OCI-LY1 (cell line): Measurements from ENCODE around the gene RASAL3.

Experiments used
- H2AFZ ChIP-seq: fragments of 200-600 bp; sonication (generic), shearing (Covaris generic); 2 replicates; pipeline ENCODE4 v1.6.0; 2014; ENCODE audit warnings: antibody characterized with exemption, mild to moderate bottlenecking, low read length
- H3F3A ChIP-seq: fragments of 200-600 bp; sonication (generic), shearing (Covaris generic); 2 replicates; pipeline ENCODE4 v1.6.0; 2014; ENCODE audit warnings: mild to moderate bottlenecking, antibody characterized with exemption, low read length, moderate library complexity; ENCODE audit not compliant: insufficient read depth
- H3K27ac ChIP-seq: fragments of 200-600 bp; sonication (generic); 2 replicates; pipeline ENCODE4 v1.5.1; 2014; ENCODE audit warnings: low read length, mixed run types, mild to moderate bottlenecking, low read depth; ENCODE audit not compliant: poor library complexity, severe bottlenecking
- H3K27me3 ChIP-seq: fragments of 200-600 bp; sonication (generic); 2 replicates; pipeline ENCODE4 v1.6.0; 2014; ENCODE audit warnings: antibody characterized with exemption, mild to moderate bottlenecking, low read length, moderate library complexity; ENCODE audit not compliant: insufficient read depth
- H3K36me3 ChIP-seq: fragments of 200-600 bp; sonication (generic); 2 replicates; pipeline ENCODE4 v1.6.1; 2014; ENCODE audit warnings: mild to moderate bottlenecking, antibody characterized with exemption, low read length, moderate library complexity, mixed read lengths; ENCODE audit not compliant: insufficient read depth
- H3K4me1 ChIP-seq: fragments of 200-600 bp; sonication (generic); 2 replicates; pipeline ENCODE4 v1.5.1; 2014; ENCODE audit warnings: mild to moderate bottlenecking, low read length, moderate library complexity; ENCODE audit not compliant: insufficient read depth, severe bottlenecking
- H3K4me2 ChIP-seq: fragments of 200-600 bp; sonication (generic), shearing (Covaris generic); 2 replicates; pipeline ENCODE4 v1.6.1; 2014; ENCODE audit warnings: low read length
- H3K4me3 ChIP-seq: fragments of 200-600 bp; sonication (generic); 2 replicates; pipeline ENCODE4 v1.5.1; 2014; ENCODE audit warnings: low read length, low read depth, mild to moderate bottlenecking, mixed read lengths; ENCODE audit not compliant: poor library complexity, severe bottlenecking
- H3K79me2 ChIP-seq: fragments of 200-600 bp; shearing (Covaris generic); 2 replicates; pipeline ENCODE4 v1.6.1; 2016; ENCODE audit warnings: mixed run types, low read length, mixed read lengths; ENCODE audit not compliant: insufficient read depth
- H3K9ac ChIP-seq: fragments of 200-600 bp; sonication (generic), shearing (Covaris generic); 2 replicates; pipeline ENCODE4 v1.6.1; 2014; ENCODE audit warnings: mild to moderate bottlenecking, low read length, mixed read lengths
- H3K9me2 ChIP-seq: fragments of 200-600 bp; sonication (generic), shearing (Covaris generic); 2 replicates; pipeline ENCODE4 v1.6.1; 2014; ENCODE audit warnings: low read depth, mild to moderate bottlenecking, low read length, mixed read lengths
- H3K9me3 ChIP-seq: fragments of 200-600 bp; shearing (Covaris generic); 2 replicates; pipeline ENCODE4 v1.6.1; 2014; ENCODE audit warnings: low read length, mixed read lengths
- H4K20me1 ChIP-seq: fragments of 200-600 bp; sonication (generic), shearing (Covaris generic); 2 replicates; pipeline ENCODE4 v1.6.0; 2016; ENCODE audit warnings: mild to moderate bottlenecking, low read length; ENCODE audit not compliant: insufficient read depth
- CTCF ChIP-seq: fragments of 200-600 bp; sonication (generic), shearing (Covaris generic); IDR thresholded peaks from 2 replicates; pipeline ENCODE4 v1.5.1; 2017; ENCODE audit warnings: mild to moderate bottlenecking, antibody characterized with exemption, low read length, moderate library complexity, mixed read lengths
- EZH2 ChIP-seq: fragments of 200-600 bp; sonication (generic), shearing (Covaris generic); IDR thresholded peaks from 2 replicates; pipeline ENCODE4 v1.8.0; 2017; ENCODE audit warnings: borderline replicate concordance, mixed run types, mild to moderate bottlenecking, antibody characterized with exemption, low read length, moderate library complexity, mixed read lengths

The RASAL3 gene

GRCh38 chr19:15456871-15457700 lies 7.3 kb downstream of the RASAL3 start:
- Histone ChIP-seq H4K20me1 (no peaks in the 10 kb centered on the region), H3K36me3 (peaks cover 18% of the 10 kb centered on the region), H3F3A (no peaks in the 10 kb centered on the region), H3K27me3 (no peaks in the 10 kb centered on the region), H3K79me2 (no peaks in the 10 kb centered on the region), H3K4me1 (no peaks in the 10 kb centered on the region), H3K4me2 (no peak overlapping the region), H3K4me3 (no peak overlapping the region), H3K9me3 (no peaks in the 10 kb centered on the region), H3K9ac (no peak overlapping the region), H2AFZ (no peak overlapping the region), H3K27ac (no peak overlapping the region), H3K9me2 (no peaks in the 10 kb centered on the region)
- TF ChIP-seq CTCF (no peak), EZH2 (no peak)

GRCh38 chr19:15456441-15456840 lies 7.9 kb downstream of the RASAL3 start:
- Histone ChIP-seq H2AFZ (no peak overlapping the region), H3K9ac (no peak overlapping the region), H3K4me2 (no peak overlapping the region), H3F3A (peaks cover 3% of the 10 kb centered on the region; the same call in 1 of the 2 replicates), H3K27me3 (no peaks in the 10 kb centered on the region), H3K36me3 (peaks cover 18% of the 10 kb centered on the region), H3K79me2 (no peaks in the 10 kb centered on the region), H4K20me1 (no peaks in the 10 kb centered on the region), H3K4me3 (no peak overlapping the region), H3K9me3 (no peaks in the 10 kb centered on the region), H3K27ac (no peak overlapping the region), H3K9me2 (no peaks in the 10 kb centered on the region), H3K4me1 (no peaks in the 10 kb centered on the region)
- TF ChIP-seq CTCF (no peak), EZH2 (no peak)

GRCh38 chr19:15455996-15456395 lies 8.3 kb downstream of the RASAL3 start:
- no peak overlapping the region for H3K9ac ChIP-seq
- H3K27me3 ChIP-seq, result no peaks in the 10 kb centered on the region
- no peaks in the 10 kb centered on the region for H3K9me3 ChIP-seq
- TF ChIP-seq EZH2 (no peak), CTCF (no peak)
- peaks cover 18% of the 10 kb centered on the region for H3K36me3 ChIP-seq
- H2AFZ ChIP-seq, result no peak overlapping the region
- H3K79me2 ChIP-seq, result no peaks in the 10 kb centered on the region
- H3K4me2 ChIP-seq, result no peak overlapping the region
- no peaks in the 10 kb centered on the region for H4K20me1 ChIP-seq
- no peaks in the 10 kb centered on the region for H3K9me2 ChIP-seq
- H3K27ac ChIP-seq, result no peak overlapping the region
- H3K4me3 ChIP-seq, result no peak overlapping the region
- H3K4me1 ChIP-seq, result no peaks in the 10 kb centered on the region
- peaks cover 7% of the 10 kb centered on the region; the same call in 1 of the 2 replicates for H3F3A ChIP-seq
